Measurements from ENCODE around the gene LPCAT3.
"Not testable (repeated sequence)": the region's sequence is repeated elsewhere in the genome, so short reads cannot be mapped to it uniquely, and the experiment has no call there.

LPCAT3 gene

GRCh38 chr12:7035463-7035862 lies 17.2 kb upstream of the LPCAT3 start:
- no peak for DNase-seq

DNA sequence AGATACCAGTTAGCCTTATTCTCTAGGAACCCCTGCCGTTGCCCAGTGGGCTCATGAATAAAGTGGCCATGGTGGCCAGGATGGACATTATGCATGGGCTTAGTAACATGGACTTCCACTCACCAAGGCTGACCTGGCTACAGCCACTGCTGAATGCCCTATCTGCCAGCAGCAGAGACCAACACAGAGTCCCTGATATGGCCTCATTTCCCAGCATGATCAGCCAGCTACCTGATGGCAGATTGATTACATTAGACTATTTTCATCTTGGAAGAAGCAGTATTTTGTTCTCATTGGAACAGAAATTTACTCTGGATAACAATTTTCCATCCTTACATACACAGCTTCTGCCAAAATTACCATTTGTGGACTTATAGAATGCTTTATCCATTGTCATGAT lies 16.2 kb upstream of the LPCAT3 start:
- DNase-seq = no peak

GRCh38 chr12:7032990-7033389 lies 14.7 kb upstream of the LPCAT3 start:
- DNase-seq = no peak

DNA sequence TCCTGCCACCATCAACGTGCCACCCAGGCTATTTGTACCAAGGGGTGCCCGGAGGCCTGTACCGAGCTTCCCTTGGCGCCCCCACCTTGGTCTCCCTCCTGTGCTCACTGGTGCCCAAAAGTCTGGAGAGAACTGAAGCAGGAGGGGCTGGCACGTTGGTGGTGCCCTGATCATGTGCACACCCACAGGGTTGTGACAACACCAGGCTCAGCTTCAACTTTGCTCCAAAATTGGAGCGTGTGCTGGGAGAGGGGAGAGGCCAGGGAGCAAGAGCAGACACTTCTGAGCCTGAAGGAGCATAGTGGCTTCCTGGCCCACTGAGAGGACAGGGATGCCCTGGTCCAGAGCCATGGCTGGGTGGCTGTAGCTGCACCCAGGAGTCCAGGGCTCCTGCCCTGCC lies 13.0 kb upstream of the LPCAT3 start:
- DNase-seq = no peak

GRCh38 chr12:7026854-7027253 lies 8.6 kb upstream of the LPCAT3 start:
- no peak for DNase-seq

GRCh38 chr12:7023114-7023513 lies 4.8 kb upstream of the LPCAT3 start:
- DNase-seq = no peak

GRCh38 chr12:7021956-7022355 lies 3.7 kb upstream of the LPCAT3 start:
- DNase-seq = no peak

DNA sequence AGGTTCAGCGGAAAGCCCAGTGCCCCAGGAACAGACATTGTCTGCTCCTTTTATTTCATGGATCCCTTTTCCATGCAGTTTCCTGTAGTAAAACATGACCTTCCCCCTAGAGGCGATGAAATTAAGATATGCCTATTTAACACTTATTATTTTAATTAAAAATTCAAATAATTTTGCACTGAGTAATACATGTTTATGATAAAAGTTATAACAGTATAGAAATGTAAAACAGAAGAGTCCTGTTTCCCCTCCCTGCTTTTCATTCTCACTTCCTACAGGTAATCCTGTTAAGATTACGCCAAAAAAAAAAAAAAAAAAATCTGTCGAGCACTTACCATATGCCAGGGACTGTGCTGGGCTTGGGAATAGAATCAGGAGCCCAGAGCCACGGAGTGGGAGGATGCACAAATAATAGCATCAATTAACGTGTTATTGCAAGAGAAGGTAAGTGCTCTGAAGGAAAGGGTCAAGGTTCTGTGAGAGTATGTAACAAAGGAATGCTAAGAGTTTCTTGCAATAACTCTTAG lies 830 bp upstream of the LPCAT3 start:
- DNase-seq = no peak

- no peak for DNase-seq
Observed at GRCh38 chr12:7017870-7018349, 366 bp downstream of the LPCAT3 start.

DNA sequence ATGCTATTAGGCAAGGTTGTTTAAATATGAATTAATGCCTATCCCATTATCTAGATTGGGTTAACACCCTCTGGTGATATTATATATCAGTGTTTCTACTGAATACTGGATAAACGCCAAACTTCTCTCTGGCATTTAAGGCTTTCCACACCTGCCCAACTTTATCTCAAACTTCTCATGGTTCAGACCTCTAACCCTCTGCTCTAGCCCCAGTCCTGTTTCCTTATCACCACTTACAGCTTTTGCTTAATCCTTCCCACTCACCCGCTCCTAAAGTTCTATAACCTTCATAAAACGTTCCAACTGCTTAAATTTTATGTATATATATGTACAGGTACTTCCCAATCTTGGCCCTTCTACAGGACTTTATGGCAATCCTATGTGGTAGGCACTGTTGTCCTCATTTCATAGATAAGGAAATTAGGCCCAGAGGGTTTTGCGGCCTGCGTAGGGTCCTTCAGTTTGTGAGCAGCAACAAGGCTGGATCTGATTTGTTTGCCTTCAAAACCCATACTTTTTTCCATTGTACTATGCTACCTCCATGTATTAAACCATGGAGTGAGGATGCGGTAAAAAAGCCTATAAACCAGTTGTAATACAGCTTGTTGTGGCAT lies 1.2 kb downstream of the LPCAT3 start:
- DNase-seq = no peak

GRCh38 chr12:7015555-7016370 lies 2.5 kb downstream of the LPCAT3 start:
- no peak for DNase-seq

GRCh38 chr12:7013101-7013500 lies 5.2 kb downstream of the LPCAT3 start:
- DNase-seq = no peak

GRCh38 chr12:7012024-7012607 lies 6.2 kb downstream of the LPCAT3 start:
- no peak for DNase-seq

DNA sequence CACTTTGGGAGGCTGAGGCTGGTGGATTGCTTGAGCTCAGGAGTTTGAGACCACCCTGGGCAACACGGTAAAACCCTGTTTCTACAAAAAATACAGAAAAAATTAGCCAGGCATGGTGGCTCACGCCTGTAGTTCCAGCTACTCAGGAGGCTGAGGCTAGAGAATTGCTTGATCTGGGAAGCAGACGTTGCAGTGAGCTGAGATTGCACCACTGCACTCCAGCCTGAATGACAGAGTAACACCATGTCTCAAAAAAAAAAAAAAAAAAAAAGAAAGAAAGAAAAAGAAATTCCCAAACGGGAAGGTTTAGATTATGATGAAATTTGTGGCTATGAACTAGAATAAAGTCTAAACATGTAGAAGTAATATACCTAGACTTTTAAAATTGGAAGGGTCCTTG lies 6.9 kb downstream of the LPCAT3 start:
- DNase-seq = not testable (repeated sequence)

DNA sequence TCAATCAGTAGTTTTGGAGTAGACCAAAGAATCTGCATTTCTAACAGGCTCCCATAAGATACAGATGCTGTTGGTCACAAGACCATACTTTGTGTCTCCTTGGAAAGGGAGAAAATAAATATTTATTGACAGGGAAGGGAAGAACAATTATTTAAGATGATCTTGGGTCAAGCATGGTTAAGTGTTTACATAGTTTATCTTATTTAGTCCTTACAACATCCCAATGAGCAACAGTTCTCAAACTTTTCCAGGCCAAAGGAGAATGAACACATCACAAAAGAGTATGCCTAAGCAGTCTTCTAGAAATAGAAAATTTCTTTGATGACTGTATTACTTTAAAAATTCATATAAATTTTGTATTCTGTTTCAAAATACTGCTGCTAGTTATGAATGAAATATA lies 8.8 kb downstream of the LPCAT3 start:
- DNase-seq = no peak

DNA sequence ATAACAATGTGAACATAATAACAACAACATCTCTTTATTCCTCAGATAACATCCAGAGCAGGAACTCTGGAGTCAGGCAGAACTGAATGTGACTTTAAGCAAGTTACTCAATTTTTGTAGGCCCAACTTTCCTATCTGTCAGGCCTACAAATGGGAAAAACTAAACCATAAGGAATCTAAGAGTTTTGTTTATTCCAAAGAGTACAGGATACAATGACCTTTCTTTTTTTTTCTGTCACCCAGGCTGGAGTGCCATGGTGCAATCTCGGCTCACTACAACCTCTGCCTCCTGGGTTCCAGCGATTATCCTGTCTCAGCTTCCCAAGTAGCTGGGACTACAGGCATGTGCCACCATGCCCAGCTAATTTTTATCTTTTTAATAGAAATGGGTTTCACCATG lies 9.4 kb downstream of the LPCAT3 start:
- DNase-seq = no peak

DNA sequence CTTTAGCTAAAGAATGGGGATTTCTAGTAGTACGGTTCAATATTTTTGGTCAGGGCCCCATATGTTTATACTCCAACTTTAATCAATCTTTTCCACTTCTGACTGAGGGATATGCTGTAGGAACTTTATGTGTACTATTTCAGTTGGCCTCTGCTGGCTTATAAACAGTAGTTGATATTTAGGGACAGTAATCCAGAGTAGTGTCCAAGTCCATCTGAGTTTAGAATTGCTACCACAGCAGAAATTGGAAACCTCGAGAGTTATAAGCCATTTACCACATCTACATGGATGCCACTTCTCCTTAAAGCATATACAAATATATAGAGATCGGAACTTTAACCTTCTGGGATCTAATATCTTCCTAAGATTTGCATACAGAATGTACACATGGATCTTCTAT lies 11.6 kb downstream of the LPCAT3 start:
- no peak for DNase-seq

DNA sequence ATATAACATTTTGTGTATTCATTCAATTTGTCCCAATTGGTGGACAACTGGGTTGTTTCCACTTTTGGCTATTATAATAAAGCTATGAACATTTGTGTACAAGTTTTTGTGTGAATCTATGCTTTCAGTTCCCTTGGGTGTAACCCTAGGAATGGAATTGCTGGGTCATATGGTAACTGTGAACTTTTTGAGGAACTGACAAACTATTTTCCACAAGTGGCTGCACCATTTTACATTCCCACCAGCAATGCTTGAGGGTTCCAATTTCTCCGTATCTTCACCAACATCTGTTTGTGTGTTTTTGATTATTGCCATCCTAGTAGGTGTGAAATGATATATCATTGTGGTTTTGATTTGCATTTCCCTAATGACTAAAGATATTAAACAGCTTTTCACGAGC lies 13.0 kb downstream of the LPCAT3 start:
- no peak for DNase-seq

DNA sequence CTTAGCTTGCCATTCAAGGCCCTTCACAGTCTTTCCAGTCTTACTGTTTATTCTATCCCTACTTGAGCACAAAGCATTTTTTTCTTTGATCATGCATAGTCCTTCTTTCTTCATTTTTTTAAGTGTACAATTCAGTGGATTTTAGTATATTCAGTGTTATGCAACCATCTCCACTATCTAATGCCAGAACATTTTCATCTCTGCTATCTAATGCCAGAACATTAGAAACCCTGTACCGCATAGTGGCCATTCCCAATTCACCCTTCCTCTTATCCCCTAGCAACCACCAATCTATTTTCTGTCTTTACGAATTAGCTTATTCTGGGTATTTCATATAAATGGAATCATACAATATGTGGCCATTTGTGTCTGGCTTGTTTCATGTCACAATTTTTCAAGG lies 13.4 kb downstream of the LPCAT3 start:
- no peak for DNase-seq

GRCh38 chr12:7004287-7004803 lies 13.9 kb downstream of the LPCAT3 start:
- DNase-seq = no peak

- no peak for DNase-seq
Observed at GRCh38 chr12:7001921-7002591, 16.2 kb downstream of the LPCAT3 start.

DNA sequence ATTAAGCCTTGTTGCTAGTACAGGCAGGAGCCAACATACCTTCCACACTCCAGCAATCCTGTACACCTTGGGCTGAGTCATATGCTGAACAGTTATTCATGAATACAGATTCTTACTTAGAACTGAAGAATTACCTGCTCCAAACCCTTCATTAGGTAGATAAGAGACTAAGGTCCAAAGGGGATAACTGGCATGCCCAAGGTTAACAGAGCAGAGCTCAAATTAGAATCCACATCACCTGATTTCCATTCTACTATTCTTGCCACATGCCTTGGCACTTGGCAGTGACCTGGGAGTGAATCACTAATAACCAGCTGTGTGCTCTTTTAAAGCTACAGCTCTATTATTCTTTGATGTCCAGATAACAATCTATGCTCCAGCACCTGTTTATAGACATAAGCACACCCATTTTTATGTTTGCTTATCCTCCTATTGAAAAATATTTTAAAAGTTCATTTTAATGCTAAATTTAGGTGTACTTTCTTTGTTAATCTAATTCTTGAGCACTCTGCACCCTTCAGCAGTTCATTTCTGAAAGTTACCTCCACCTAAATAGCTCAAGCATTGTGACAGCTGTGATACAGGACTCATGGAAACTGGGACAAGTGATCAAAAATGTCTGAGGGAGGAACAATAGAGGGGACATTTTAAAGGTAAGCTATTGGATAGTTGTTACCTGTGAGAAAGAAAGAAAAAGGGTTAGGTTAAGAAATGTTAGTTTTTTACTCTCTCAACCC lies 19.4 kb downstream of the LPCAT3 start:
- no peak for DNase-seq
